ENCODE data around the gene UNC93B1.

Gene UNC93B1

DNA sequence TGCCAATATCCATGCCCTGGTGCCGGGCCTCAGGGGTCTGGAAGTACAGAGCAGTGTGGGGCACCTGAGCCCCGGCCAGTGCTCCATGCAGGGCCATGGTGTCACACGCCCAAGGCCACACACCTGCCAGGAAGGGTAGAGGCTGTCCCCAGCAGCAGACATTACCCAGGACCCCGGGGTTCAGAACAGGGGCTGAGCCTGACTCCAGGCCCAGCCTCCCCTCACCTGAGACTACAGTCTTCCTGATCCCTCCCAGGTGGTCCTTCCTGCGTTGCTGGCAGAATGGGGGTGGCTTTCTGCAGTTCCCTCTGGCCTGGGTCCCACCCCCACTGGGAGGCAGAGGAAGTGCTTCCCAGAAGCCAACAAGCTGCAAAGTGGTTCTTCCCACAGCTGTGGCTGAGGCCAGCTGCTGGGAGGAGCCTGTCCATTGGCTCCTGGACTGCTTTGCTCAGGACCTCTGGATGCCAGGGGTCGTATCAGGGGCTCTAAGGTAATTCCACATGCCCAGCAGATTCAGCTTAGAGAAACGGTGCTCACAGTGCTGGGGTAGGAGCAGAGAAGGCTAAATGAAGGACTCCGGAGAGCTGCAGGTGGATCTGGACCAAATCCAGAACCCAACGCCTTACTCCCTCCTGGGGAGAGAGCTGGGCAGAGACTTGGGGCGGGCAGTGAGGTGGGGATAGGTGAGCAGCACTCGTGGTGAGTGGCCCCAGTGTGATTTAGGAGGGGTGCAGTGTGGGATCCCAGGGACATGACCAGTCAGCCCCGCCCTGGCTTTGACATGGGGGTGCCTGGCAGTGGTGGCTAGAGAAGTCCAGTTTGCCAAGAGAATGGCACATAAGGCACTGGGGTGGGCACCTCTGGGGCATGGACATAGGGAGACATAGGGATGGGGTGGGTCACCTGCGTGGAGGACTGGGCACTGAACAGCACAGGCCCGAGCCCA lies 47.6 kb upstream of the UNC93B1 start:
- Histone ChIP-seq H3K4me3 (ENCODE audit: low read depth in 1 of 2, low read length in 2 of 2) (no peak overlapping the region), H4K20me1 (ENCODE audit: insufficient read depth, low read length) (no peaks in the 10 kb centered on the region), H3K36me3 (ENCODE audit: insufficient read depth, low read length) (0 out of 2 replicates have a peak, but pooled peaks cover 4% of the 10 kb centered on the region), H3K27me3 (ENCODE audit: insufficient read depth, low read length, poor library complexity) (no peaks in the 10 kb centered on the region), H3K9ac (ENCODE audit: low read depth, low read length) (no peak overlapping the region), H3K27ac (ENCODE audit: low read length) (no peak overlapping the region), H2AFZ (ENCODE audit: low read depth, low read length) (no peak overlapping the region), H3K9me3 (ENCODE audit: insufficient read depth, low read length, severe bottlenecking) (no peaks in the 10 kb centered on the region), H3K4me1 (ENCODE audit: insufficient read depth, low read length) (no peaks in the 10 kb centered on the region), H3K79me2 (ENCODE audit: insufficient read depth, low read length) (no peaks in the 10 kb centered on the region), H3K4me2 (ENCODE audit: insufficient read depth, low read length) (no peak overlapping the region)
- TF ChIP-seq EZH2 (IDR thresholded peaks at IDR 0.05; ENCODE audit: borderline replicate concordance, low read depth, low read length, severe bottlenecking): no peak
- TF ChIP-seq, protein P1, sequence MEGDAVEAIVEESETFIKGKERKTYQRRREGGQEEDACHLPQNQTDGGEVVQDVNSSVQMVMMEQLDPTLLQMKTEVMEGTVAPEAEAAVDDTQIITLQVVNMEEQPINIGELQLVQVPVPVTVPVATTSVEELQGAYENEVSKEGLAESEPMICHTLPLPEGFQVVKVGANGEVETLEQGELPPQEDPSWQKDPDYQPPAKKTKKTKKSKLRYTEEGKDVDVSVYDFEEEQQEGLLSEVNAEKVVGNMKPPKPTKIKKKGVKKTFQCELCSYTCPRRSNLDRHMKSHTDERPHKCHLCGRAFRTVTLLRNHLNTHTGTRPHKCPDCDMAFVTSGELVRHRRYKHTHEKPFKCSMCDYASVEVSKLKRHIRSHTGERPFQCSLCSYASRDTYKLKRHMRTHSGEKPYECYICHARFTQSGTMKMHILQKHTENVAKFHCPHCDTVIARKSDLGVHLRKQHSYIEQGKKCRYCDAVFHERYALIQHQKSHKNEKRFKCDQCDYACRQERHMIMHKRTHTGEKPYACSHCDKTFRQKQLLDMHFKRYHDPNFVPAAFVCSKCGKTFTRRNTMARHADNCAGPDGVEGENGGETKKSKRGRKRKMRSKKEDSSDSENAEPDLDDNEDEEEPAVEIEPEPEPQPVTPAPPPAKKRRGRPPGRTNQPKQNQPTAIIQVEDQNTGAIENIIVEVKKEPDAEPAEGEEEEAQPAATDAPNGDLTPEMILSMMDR (IDR thresholded peaks at IDR 0.05; ENCODE audit: borderline replicate concordance, extremely low read depth, low read length, poor library complexity, severe bottlenecking): no peak
- DNase-seq (no peak), ATAC-seq (ENCODE audit: insufficient read depth, low read depth) (no peak)

DNA sequence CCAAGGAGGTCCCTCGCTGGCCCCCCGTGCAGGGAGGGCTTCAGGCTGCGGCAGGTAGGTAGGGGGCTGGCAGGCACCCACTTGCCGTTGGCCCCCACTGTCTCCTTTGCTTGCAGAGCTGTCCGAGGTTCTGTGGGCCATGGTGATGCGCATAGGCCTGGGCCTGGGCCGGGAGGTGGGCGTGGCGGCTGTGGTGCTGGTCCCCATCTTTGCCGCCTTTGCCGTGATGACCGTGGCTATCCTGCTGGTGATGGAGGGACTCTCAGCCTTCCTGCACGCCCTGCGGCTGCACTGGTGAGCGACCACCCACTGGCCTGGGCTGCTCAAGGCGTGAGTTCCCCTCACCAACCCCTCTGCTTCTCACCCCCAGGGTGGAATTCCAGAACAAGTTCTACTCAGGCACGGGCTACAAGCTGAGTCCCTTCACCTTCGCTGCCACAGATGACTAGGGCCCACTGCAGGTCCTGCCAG lies 46.5 kb upstream of the UNC93B1 start:
- Histone ChIP-seq H3K4me3 (ENCODE audit: low read depth in 1 of 2, low read length in 2 of 2) (no peak overlapping the region), H3K9ac (ENCODE audit: low read depth, low read length) (no peak overlapping the region), H3K27ac (ENCODE audit: low read length) (no peak overlapping the region), H3K79me2 (ENCODE audit: insufficient read depth, low read length) (no peaks in the 10 kb centered on the region), H3K9me3 (ENCODE audit: insufficient read depth, low read length, severe bottlenecking) (no peaks in the 10 kb centered on the region), H3K4me2 (ENCODE audit: insufficient read depth, low read length) (no peak overlapping the region), H2AFZ (ENCODE audit: low read depth, low read length) (no peak overlapping the region), H3K4me1 (ENCODE audit: insufficient read depth, low read length) (no peaks in the 10 kb centered on the region), H3K27me3 (ENCODE audit: insufficient read depth, low read length, poor library complexity) (no peaks in the 10 kb centered on the region), H4K20me1 (ENCODE audit: insufficient read depth, low read length) (no peaks in the 10 kb centered on the region), H3K36me3 (ENCODE audit: insufficient read depth, low read length) (0 out of 2 replicates have a peak, but pooled peaks cover 4% of the 10 kb centered on the region)
- TF ChIP-seq, protein P1 (IDR thresholded peaks at IDR 0.05; ENCODE audit: borderline replicate concordance, extremely low read depth, low read length, poor library complexity, severe bottlenecking): no peak
- TF ChIP-seq EZH2 (IDR thresholded peaks at IDR 0.05; ENCODE audit: borderline replicate concordance, low read depth, low read length, severe bottlenecking): no peak
- DNase-seq (no peak), ATAC-seq (ENCODE audit: insufficient read depth, low read depth) (no peak)

DNA sequence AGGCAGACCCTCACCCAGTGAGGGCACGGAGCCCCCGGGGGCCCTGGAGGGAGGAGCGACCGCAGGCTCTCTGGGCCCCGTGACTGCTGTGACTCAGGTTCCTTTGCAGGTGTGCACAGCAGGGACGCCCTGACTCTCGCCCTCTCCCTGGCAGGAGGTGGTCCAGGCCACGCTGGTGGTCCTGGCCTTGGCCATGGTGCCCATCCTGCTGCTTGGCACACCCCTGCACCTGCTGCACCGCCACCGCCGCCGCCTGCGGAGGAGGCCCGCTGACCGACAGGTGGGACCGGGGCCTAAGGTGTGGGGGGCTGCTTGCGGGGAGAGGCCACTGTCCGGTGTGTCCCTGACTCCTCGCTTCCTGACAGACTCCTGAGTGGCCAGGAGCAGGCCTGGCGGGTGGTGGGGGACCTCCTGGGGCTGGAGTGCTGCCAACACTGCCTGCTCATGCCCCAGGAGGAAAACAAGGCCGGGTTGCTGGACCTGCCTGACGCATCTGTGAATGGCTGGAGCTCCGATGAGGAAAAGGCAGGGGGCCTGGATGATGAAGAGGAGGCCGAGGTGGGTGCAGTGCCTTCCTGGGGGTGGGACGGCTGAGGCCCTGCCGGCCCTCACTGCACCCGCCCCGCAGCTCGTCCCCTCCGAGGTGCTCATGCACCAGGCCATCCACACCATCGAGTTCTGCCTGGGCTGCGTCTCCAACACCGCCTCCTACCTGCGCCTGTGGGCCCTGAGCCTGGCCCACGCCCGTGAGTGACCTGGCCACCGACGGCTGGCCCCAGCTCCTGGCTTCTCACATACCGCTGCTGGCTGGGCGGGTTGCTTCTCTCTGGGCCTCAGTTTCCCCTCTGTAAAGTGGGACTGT lies 45.8 kb upstream of the UNC93B1 start:
- no peaks in the 10 kb centered on the region for H3K27me3 ChIP-seq (ENCODE audit: insufficient read depth, low read length, poor library complexity)
- H3K4me1 ChIP-seq (ENCODE audit: insufficient read depth, low read length): no peaks in the 10 kb centered on the region
- no peak overlapping the region for H3K4me2 ChIP-seq (ENCODE audit: insufficient read depth, low read length)
- DNase-seq (no peak), ATAC-seq (ENCODE audit: insufficient read depth, low read depth) (no peak)
- no peak overlapping the region for H3K9ac ChIP-seq (ENCODE audit: low read depth, low read length)
- no peaks in the 10 kb centered on the region for H3K9me3 ChIP-seq (ENCODE audit: insufficient read depth, low read length, severe bottlenecking)
- H3K36me3 ChIP-seq (ENCODE audit: insufficient read depth, low read length): 0 out of 2 replicates have a peak, but pooled peaks cover 4% of the 10 kb centered on the region
- no peak overlapping the region for H3K4me3 ChIP-seq (ENCODE audit: low read depth in 1 of 2, low read length in 2 of 2)
- H2AFZ ChIP-seq (ENCODE audit: low read depth, low read length): no peak overlapping the region
- no peaks in the 10 kb centered on the region for H3K79me2 ChIP-seq (ENCODE audit: insufficient read depth, low read length)
- TF ChIP-seq, protein P1 (IDR thresholded peaks at IDR 0.05; ENCODE audit: borderline replicate concordance, extremely low read depth, low read length, poor library complexity, severe bottlenecking): no peak
- no peak for TF ChIP-seq EZH2 (IDR thresholded peaks at IDR 0.05; ENCODE audit: borderline replicate concordance, low read depth, low read length, severe bottlenecking)
- no peaks in the 10 kb centered on the region for H4K20me1 ChIP-seq (ENCODE audit: insufficient read depth, low read length)
- H3K27ac ChIP-seq (ENCODE audit: low read length): no peak overlapping the region

All from DND-41 (cell line).